ENCODE measurements around the gene TBC1D22A.

DNA sequence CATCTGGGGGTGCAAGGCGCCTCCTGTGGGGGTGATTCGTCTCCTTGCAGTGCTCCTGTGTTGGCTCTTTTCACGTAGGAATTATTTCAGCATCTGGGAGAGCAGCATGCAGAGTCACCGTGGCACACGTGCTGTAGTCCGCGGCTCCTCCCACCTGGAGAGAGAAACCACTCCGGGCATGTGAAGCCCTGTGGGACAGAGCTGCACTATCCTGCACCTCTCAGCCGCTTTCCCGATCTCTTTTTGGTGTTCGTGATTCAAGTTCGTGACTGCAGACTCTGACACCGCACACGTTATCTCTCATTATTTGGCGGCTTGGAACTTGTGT is 394.6 kb downstream of the TBC1D22A start:
- TF ChIP-seq CTCF (IDR thresholded peaks at IDR 0.05 in 2 of 3, conservative IDR thresholded peaks at IDR 0.05 in 1 of 3; ENCODE audit: borderline replicate concordance in 1 of 3, insufficient read depth in 1 of 3, low read depth in 2 of 3, low read length in 2 of 3) (no peak), ELF1 (IDR thresholded peaks at IDR 0.05; ENCODE audit: borderline replicate concordance, low read depth) (no peak), YY1 (IDR thresholded peaks at IDR 0.05; ENCODE audit: extremely low read depth, insufficient replicate concordance, low read depth, low read length) (no peak), POLR2AphosphoS5 (IDR thresholded peaks at IDR 0.05; ENCODE audit: low read depth, low read length) (no peak), CEBPB (IDR thresholded peaks at IDR 0.05; ENCODE audit: low read depth) (no peak), POLR2A (IDR thresholded peaks at IDR 0.05; ENCODE audit: borderline replicate concordance, extremely low read depth, insufficient read depth, insufficient read length) (no peak), ZBTB33 (IDR thresholded peaks at IDR 0.05; ENCODE audit: extremely low read depth, insufficient replicate concordance, low read length) (no peak), MAX (IDR thresholded peaks at IDR 0.05) (no peak), RAD21 (IDR thresholded peaks at IDR 0.05; ENCODE audit: low read depth) (no peak), FOSL1 (IDR thresholded peaks at IDR 0.05; ENCODE audit: low read depth) (no peak), ZFX (IDR thresholded peaks at IDR 0.05) (no peak), EZH2 (IDR thresholded peaks at IDR 0.05) (no peak)
